GM08714 (cell line): ENCODE data around the gene TOM1L1.

Source experiments
- H3K4me3 ChIP-seq: fragments of 200-500 bp; sonication (Bioruptor generic); 2 replicates; pipeline ENCODE4 v1.5.1; 2014; ENCODE audit warnings: mild to moderate bottlenecking, low read length, inconsistent platforms
- ZNF274 ChIP-seq: IDR thresholded peaks from 2 replicates; pipeline ENCODE4 v1.6.1; 2012; ENCODE audit warnings: mild to moderate bottlenecking, low read depth, low read length

Gene TOM1L1

GRCh38 chr17:54947396-54947795 is 46.7 kb downstream of the TOM1L1 start:
- no peak overlapping the region for H3K4me3 ChIP-seq
- no peak for TF ChIP-seq ZNF274

- no peak for TF ChIP-seq ZNF274
- H3K4me3 ChIP-seq: no peak overlapping the region
These were observed 47.7 kb downstream of the TOM1L1 start for GRCh38 chr17:54948380-54948779.

- no peak overlapping the region for H3K4me3 ChIP-seq
- TF ChIP-seq ZNF274: no peak
These were observed 49.5 kb downstream of the TOM1L1 start for GRCh38 chr17:54950116-54950515.

GRCh38 chr17:54951286-54951685 is 50.6 kb downstream of the TOM1L1 start:
- no peak overlapping the region for H3K4me3 ChIP-seq

GRCh38 chr17:54956791-54957190 is 56.1 kb downstream of the TOM1L1 start:
- H3K4me3 ChIP-seq: no peak overlapping the region
- no peak for TF ChIP-seq ZNF274

More at GRCh38 chr17:54951286-54951685, 50.6 kb downstream of the TOM1L1 start:
- TF ChIP-seq ZNF274: no peak

GRCh38 chr17:54967621-54968261 is 67.1 kb downstream of the TOM1L1 start:
- TF ChIP-seq ZNF274: no peak
- peak overlapping the region; percentile 68 for H3K4me3 ChIP-seq

- TF ChIP-seq ZNF274: no peak
- peak within 1 kb of the TSS; percentile 68 for H3K4me3 ChIP-seq
These were observed 67.8 kb downstream of the TOM1L1 start, which contains the start of the genes COX11 and STXBP4 for GRCh38 chr17:54968262-54968987. Gene COX11, minus strand, starts transcription at chr17:54968654. Its CDS starts 8 bp downstream, at chr17:54968646. Gene STXBP4, plus strand, starts transcription at chr17:54968765. Its CDS starts 17,455 bp downstream, at chr17:54986220.

GRCh38 chr17:54968988-54969332 is 68.3 kb downstream of the TOM1L1 start:
- H3K4me3 ChIP-seq: peak overlapping the region; percentile 68
- no peak for TF ChIP-seq ZNF274

GRCh38 chr17:54969658-54970572 is 69.3 kb downstream of the TOM1L1 start:
- peak overlapping the region; percentile 68 for H3K4me3 ChIP-seq
- no peak for TF ChIP-seq ZNF274

- no peak overlapping the region for H3K4me3 ChIP-seq
- no peak for TF ChIP-seq ZNF274
These were observed 70.5 kb downstream of the TOM1L1 start for GRCh38 chr17:54971147-54971546.

GRCh38 chr17:54971901-54972300 is 71.2 kb downstream of the TOM1L1 start:
- no peak for TF ChIP-seq ZNF274
- no peak overlapping the region for H3K4me3 ChIP-seq

- TF ChIP-seq ZNF274: no peak
- H3K4me3 ChIP-seq: no peak overlapping the region
These were observed 71.9 kb downstream of the TOM1L1 start for GRCh38 chr17:54972406-54973138.

GRCh38 chr17:54974759-54975158 is 74.1 kb downstream of the TOM1L1 start:
- TF ChIP-seq ZNF274: no peak

GRCh38 chr17:54976316-54976715 is 75.7 kb downstream of the TOM1L1 start:
- H3K4me3 ChIP-seq: no peak overlapping the region
- no peak for TF ChIP-seq ZNF274

More at GRCh38 chr17:54974759-54975158, 74.1 kb downstream of the TOM1L1 start:
- H3K4me3 ChIP-seq: no peak overlapping the region

- no peak overlapping the region for H3K4me3 ChIP-seq
- TF ChIP-seq ZNF274: no peak
These were observed 77.1 kb downstream of the TOM1L1 start for GRCh38 chr17:54977744-54978143.
